ENCODE data around the gene TM4SF1.
"Not testable (repeated sequence)": the region's sequence is repeated elsewhere in the genome, so short reads cannot be mapped to it uniquely, and the experiment has no call there.

Gene TM4SF1

DNA sequence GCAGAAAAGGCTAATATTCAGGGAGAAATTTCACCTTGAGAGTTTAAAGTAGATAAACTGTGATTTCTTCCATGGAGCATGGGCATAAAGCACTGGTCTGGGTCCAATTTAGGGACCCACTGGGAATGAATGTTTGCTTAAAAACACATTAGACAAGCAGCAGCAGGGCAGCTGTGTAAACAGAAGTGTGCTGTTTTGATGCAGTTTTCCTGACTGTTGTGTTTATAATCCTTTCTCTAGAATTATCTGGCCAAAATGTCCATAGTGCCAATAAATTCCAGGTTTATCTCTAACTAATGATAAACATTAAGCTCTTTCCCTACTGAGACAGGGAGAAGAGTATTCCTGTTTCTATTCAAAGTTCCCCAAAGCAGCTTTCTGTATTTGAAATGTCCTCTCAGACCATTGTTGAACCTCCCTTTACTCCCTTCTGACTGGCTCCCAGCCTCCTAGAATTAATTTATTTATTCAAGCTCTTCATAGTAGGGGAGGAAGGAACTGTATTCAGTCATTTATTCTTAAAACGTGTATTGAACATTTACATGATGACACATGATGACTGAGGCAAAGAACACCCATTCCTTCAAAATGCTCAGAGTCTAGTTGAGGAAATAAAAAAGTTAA, 37.0 kb downstream of the TM4SF1 start:
- no peak overlapping the region for H3K4me3 ChIP-seq (ENCODE audit: control insufficient read depth, low read depth, low read length)
- DNase-seq (ENCODE audit: low read depth): peak; percentile 65
- TF ChIP-seq, protein P1, sequence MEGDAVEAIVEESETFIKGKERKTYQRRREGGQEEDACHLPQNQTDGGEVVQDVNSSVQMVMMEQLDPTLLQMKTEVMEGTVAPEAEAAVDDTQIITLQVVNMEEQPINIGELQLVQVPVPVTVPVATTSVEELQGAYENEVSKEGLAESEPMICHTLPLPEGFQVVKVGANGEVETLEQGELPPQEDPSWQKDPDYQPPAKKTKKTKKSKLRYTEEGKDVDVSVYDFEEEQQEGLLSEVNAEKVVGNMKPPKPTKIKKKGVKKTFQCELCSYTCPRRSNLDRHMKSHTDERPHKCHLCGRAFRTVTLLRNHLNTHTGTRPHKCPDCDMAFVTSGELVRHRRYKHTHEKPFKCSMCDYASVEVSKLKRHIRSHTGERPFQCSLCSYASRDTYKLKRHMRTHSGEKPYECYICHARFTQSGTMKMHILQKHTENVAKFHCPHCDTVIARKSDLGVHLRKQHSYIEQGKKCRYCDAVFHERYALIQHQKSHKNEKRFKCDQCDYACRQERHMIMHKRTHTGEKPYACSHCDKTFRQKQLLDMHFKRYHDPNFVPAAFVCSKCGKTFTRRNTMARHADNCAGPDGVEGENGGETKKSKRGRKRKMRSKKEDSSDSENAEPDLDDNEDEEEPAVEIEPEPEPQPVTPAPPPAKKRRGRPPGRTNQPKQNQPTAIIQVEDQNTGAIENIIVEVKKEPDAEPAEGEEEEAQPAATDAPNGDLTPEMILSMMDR (conservative IDR thresholded peaks at IDR 0.05; ENCODE audit: control insufficient read depth, insufficient read depth, low read depth, low read length): no peak

DNA sequence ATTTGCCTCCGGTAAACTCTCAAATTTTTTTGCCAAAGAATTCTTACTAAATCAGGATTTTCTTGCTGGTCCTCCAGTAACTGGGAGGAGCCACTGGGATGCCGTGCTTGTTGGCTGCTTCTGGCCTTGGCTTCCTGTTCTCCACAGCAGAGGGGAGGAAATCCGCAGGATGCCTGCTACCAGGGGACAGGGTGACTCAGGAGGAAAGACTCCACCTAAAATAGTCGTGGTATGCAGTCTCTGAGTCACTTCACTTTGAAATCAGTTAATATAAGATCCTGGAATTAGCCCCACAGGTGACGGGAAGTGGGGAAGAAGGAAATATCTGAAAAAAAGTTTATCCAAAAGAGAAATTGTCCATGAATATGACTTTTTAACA, 37.5 kb downstream of the TM4SF1 start:
- no peak overlapping the region for H3K4me3 ChIP-seq (ENCODE audit: control insufficient read depth, low read depth, low read length)
- peak; percentile 95 for DNase-seq (ENCODE audit: low read depth)
- TF ChIP-seq, protein P1 (conservative IDR thresholded peaks at IDR 0.05; ENCODE audit: control insufficient read depth, insufficient read depth, low read depth, low read length): no peak

DNA sequence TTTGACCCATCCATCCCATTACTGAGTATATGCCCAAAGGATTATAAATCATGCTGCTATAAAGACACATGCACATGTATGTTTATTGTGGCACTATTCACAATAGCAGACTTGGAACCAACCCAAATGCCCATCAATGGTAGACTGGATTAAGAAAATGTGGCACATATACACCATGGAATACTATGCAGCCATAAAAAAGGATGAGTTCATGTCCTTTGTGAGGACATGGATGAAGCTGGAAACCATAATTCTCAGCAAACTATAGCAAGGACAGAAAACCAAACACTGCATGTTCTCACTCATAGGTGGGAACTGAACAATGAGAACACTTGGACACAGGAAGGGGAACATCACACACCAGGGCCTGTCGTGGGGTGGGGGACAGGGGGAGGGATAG, 40.0 kb downstream of the TM4SF1 start:
- not testable (repeated sequence) for H3K4me3 ChIP-seq (ENCODE audit: control insufficient read depth, low read depth, low read length); DNase-seq (ENCODE audit: low read depth)

DNA sequence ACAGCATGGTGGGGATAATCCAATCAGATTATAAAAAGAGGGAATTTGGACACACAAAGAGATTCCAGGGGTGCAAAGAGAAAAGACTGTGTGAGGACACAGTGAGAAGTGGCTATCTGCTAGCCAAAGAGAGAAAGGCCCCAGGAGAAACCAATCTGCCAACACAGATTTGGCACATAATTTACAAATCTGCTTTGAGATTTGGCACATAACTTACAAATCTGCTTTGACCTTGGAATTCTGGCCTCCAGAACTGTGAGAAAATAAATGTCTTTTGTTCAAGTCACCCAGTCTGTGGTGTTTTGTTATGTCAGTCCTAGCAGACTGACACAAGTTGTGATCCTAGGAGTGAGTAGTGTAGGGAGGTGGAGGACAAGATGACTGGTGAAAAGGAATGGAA, 40.5 kb downstream of the TM4SF1 start:
- TF ChIP-seq, protein P1 (conservative IDR thresholded peaks at IDR 0.05; ENCODE audit: control insufficient read depth, insufficient read depth, low read depth, low read length): no peak
- DNase-seq (ENCODE audit: low read depth): no peak
- H3K4me3 ChIP-seq (ENCODE audit: control insufficient read depth, low read depth, low read length): no peak overlapping the region

DNA sequence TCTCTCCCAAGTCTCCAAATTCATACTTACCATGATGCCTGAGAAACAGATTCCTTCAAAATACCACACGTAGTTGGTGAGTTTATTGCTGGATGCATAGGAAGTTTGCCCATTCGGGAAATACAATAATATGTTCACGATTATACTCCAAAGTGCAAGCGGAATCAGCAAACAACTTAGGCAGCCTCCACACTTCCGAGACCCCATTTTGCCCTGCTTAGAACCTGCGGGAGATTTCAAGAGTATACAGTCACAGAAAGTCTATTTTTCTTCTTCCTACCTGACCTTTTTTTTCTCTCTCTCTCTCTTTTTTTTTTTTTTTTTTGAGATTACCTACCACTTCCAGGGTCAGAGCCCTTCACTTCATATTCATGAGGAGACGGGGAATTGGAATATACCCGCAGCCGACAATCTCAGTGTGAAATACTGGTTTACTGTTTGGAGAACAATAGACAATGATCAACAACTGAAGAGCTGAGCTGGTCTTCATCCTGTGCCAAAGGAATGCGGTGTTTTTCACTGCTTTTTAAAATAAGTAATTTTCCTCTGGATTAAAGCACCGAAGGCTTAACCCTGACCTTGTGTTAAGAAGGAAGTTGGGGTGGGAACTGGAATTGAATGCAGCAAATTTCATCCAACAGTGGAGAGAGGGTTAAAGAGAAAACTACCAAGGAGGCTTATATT, 44.1 kb downstream of the TM4SF1 start, which contains the start of gene TM4SF18:
Gene TM4SF18, minus strand, starts transcription at position 461 of the 684 bp plus-strand sequence. Its CDS starts 254 bp downstream, at position 207.
- DNase-seq (ENCODE audit: low read depth): no peak
- TF ChIP-seq, protein P1 (conservative IDR thresholded peaks at IDR 0.05; ENCODE audit: control insufficient read depth, insufficient read depth, low read depth, low read length): no peak
- no peak within 1 kb of the TSS for H3K4me3 ChIP-seq (ENCODE audit: control insufficient read depth, low read depth, low read length)

DNA sequence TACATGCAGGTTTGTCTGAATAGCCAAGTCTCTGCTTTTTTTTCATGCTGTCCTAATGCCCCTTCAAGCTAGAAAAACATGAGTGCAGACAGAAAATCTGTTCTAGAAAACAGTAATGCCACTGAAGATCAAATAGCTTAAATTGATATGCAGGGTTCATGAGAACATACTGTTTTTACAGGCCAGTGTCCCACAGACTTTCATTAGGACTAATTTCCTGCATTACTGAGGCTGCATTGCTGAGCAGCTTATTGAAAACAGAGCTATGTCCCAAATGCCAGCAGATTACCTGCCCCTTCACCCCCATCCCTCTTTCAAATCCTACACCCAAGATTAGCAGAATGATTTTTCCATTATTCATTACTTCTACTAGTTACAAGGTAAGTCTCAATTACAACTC, 44.7 kb downstream of the TM4SF1 start:
- no peak for DNase-seq (ENCODE audit: low read depth)
- H3K4me3 ChIP-seq (ENCODE audit: control insufficient read depth, low read depth, low read length): no peak overlapping the region
- TF ChIP-seq, protein P1 (conservative IDR thresholded peaks at IDR 0.05; ENCODE audit: control insufficient read depth, insufficient read depth, low read depth, low read length): no peak

DNA sequence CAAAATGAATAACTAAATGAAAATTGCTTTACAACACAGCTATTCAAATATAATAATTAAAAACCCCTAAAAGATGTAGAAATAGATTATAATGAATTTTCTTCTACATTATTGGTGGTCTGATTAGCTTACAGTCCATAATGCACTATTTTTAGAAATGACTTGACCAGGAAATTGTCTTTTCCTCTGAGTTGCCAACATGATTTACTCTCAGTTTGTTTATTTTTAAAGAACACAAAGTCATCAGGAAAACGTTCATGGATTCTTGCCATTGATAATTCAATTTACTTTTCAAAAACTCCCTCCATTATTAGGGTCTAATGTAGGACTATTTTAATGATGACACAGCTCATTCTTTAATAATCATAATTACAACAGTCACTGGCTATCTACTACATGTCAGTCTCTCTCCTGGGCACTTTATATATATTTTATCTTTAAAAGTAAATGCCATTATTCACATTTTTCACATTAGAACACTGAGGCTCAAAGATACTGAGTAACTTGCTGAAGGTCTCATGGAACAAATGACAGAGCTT, 45.2 kb downstream of the TM4SF1 start:
- H3K4me3 ChIP-seq (ENCODE audit: control insufficient read depth, low read depth, low read length): no peak overlapping the region
- TF ChIP-seq, protein P1 (conservative IDR thresholded peaks at IDR 0.05; ENCODE audit: control insufficient read depth, insufficient read depth, low read depth, low read length): no peak
- peak; percentile 57 for DNase-seq (ENCODE audit: low read depth)
